ENCODE measurements around the gene BATF3. TPM values are rescaled to one million over a fixed set of nuclear protein-coding genes. Genes with fewer than 3 reads are reported as not detected.

BATF3 gene
- total RNA-seq, 1 donor from 2014 or later = not detected

- DNase-seq (ENCODE audit: low read depth) = no peak
- no peak overlapping the region for H3K4me3 ChIP-seq (ENCODE audit: low read depth, low read length)
- no peak for TF ChIP-seq CTCF (conservative IDR thresholded peaks at IDR 0.05; ENCODE audit: low read depth, low read length)
These were observed 3.0 kb upstream of the BATF3 start for GRCh38 chr1:212702672-212703071.

- no peak overlapping the region for H3K4me3 ChIP-seq (ENCODE audit: low read depth, low read length)
- no peak for DNase-seq (ENCODE audit: low read depth)
- no peak for TF ChIP-seq CTCF (conservative IDR thresholded peaks at IDR 0.05; ENCODE audit: low read depth, low read length)
These were observed 2.3 kb upstream of the BATF3 start for GRCh38 chr1:212701910-212702309.

DNA sequence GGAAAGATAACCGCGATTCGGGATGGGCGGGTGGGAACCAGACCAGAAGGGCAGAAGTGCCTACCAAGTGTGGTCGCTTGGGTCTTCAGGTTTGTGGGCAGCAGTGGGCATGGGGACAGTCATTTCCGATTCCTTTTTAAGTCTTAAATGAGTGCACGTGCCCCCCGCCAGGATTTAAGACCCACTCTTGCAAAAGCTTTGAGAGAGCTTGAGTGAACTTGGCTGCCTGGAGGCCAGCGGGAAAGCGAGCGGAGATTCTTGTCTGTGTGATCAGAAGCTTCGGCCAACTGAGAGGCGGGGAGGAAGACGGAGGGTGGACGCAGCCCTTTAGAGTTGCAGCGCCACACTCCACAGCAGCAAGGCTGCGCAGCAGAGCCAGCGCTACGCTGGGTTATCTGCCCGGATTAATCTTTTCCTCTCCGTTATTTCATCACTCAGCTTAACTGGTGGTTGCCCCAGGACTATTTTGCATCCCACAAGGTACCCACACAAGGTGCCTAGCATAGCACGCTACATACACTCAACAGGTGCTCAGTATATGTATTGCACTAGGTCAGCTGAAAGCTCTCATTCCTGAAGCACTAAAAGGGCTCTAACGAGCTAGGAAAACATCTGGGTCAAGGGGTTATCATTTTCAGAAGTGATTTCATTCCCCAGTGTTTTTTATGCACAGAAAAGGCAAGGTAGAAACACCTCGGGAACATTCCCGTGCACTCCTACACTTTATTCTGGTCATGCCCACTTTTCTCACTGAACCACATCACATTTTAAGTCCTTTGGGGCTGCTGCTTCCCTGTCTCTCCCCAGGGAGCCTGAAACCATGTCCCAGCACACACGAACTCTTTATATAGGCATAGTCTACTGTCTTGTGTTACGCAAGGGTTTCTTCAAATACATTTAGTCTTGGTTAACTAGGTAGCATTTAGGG is 1.5 kb upstream of the BATF3 start:
- DNase-seq (ENCODE audit: low read depth) = no peak
- peak; percentile 5 for TF ChIP-seq CTCF (conservative IDR thresholded peaks at IDR 0.05; ENCODE audit: low read depth, low read length)
- H3K4me3 ChIP-seq (ENCODE audit: low read depth, low read length) = peak overlapping the region; percentile 53

DNA sequence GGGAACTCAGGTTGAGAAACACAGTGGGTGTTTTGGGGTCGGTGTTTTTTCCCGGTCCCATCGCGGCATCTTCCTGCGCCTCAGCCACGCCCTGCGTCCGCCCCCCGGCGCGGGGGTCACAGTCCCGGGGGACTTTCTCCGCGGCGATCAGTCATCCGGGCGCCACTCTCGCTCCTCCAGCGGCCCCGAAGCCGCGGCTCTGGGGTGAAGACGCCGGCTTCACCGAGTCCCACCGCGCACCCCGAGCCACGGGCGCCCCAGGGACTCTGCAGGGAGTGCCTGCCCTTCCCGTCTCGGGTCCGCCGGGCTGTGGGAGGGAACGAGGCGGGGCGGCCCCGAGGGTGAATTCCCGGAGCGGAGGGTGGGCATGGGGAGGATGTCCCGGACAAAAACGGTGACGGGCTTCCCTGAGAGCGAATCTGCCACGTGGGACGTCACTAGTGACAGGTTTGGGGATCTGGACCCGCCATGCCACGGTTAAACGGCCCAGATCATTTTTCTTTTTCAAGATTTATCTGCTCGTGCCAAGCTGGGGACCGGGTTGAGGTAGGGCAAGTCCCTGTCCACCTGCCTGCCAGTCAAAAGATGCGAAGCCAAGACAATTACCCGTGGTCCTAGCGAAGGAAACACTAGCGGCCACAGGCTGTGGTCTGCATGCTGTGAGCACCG is 717 bp upstream of the BATF3 start:
- H3K4me3 ChIP-seq (ENCODE audit: low read depth, low read length) = peak overlapping the region; percentile 53
- DNase-seq (ENCODE audit: low read depth) = no peak
- TF ChIP-seq CTCF (conservative IDR thresholded peaks at IDR 0.05; ENCODE audit: low read depth, low read length) = no peak

GRCh38 chr1:212699104-212699624 is 476 bp downstream of the BATF3 start:
- TF ChIP-seq CTCF (conservative IDR thresholded peaks at IDR 0.05; ENCODE audit: low read depth, low read length) = peak; percentile 56
- H3K4me3 ChIP-seq (ENCODE audit: low read depth, low read length) = peak overlapping the region; percentile 53
- no peak for DNase-seq (ENCODE audit: low read depth)

DNA sequence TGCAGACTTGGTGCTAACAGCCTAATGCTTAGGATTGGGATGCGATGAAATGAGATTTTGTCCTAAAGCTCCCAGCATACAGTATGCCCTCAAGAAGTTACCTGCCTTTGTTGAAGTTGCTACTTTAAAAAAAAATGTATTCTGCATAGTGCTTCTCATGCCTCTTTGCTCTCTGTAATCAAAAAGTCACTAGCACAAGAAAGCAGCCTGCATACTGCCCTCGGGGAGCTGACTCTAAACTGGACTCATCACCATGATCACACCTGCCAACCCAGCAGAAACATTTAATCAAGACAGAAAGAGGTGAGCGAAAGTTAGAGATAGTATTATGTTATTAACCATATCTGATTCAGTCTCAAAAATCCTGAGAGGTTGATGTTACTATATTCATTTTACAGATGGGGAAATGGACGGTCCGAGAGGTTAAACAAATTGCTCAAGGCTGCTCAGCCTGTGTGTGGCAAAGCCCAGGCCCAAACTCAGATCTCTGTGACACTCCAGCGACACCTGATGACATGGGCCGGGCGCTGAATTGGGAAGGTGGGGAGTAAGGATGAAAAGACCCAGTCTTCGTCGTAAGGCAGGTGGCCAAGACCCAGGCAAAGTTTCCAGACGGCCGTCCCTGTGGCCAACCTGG is 1.1 kb downstream of the BATF3 start:
- peak overlapping the region; percentile 53 for H3K4me3 ChIP-seq (ENCODE audit: low read depth, low read length)
- no peak for DNase-seq (ENCODE audit: low read depth)
- no peak for TF ChIP-seq CTCF (conservative IDR thresholded peaks at IDR 0.05; ENCODE audit: low read depth, low read length)
